Hematopoietic multipotent progenitor cell treated with erythropoietin and hydrocortisone succinate and interleukin-3 and kit ligand, for 15 days (in vitro differentiated cells): ENCODE data around the gene ARRDC5.
"Not testable (repeated sequence)": the region's sequence is repeated elsewhere in the genome, so short reads cannot be mapped to it uniquely, and the experiment has no call there.

Source experiments
- DNase-seq: peaks from one replicate; pipeline ENCODE4 v3.0.0-alpha.2; 2015; ENCODE audit warnings: low spot score

The ARRDC5 gene

DNA sequence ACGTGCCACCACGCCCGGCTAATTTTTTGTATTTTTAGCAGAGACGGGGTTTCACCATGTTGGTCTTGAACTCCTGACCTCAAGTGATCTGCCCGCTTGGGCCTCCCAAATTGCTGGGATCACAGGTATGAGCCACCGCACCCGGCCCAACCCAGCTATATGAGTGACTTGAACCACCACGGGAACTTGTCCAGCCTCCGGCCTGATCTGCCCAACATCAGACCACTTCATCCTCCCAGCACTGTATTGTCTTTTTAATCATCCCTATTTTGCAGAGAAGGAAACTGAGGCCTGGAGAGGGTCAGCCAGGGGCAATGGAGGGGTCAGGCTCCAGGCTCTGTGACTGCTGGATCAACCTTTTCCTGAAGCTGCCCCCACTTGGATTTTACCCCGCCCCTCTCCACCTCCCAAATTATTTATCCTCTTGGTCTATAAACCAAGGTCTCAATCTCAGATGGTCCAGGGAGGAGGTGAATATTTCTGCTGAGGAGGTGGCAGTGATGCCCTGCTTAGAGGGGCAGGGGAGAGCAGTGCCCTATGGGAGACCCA lies 34.3 kb downstream of the ARRDC5 start:
- DNase-seq: no peak

DNA sequence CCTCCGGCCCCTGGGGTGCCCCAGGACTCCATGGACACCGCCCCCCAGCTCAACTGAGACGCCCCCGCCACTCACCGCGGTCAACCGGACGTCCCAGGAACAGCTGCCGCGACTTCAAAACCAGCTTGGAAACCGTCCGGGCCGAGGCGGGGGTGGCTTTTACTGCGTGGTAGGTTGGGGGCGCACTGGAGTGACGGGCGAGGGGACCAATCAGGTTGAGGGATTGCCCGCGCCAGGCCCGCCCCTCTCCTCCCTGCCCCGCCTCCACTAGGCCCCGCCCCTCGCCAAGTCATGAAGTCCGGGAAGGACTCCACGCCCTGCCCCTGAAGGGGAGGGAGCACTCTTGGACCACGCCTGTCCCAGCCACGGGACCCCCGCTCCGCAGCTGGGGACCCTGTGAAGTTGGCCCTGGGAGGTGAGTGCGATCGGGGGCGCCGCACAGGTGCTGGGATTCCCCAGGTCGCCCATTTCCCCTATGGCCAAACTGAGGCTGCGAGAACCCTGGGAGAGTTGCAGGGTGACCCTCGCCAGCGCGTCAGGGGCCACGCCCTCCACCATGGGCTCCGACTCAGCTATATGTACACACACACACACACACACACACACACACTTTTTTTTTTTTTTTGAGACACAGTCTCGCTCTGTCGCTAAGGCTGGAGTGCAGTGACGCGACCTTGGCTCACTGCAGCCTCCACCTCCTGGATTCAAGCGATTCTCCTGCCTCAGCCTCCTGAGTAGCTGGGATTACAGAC lies 35.0 kb downstream of the ARRDC5 start, which contains the start of gene PLIN3:
Gene PLIN3, minus strand, starts transcription at position 134 of the 752 bp plus-strand sequence. CDS start 6,273 bp downstream, outside the sequence.
- DNase-seq: peak; percentile 84

DNA sequence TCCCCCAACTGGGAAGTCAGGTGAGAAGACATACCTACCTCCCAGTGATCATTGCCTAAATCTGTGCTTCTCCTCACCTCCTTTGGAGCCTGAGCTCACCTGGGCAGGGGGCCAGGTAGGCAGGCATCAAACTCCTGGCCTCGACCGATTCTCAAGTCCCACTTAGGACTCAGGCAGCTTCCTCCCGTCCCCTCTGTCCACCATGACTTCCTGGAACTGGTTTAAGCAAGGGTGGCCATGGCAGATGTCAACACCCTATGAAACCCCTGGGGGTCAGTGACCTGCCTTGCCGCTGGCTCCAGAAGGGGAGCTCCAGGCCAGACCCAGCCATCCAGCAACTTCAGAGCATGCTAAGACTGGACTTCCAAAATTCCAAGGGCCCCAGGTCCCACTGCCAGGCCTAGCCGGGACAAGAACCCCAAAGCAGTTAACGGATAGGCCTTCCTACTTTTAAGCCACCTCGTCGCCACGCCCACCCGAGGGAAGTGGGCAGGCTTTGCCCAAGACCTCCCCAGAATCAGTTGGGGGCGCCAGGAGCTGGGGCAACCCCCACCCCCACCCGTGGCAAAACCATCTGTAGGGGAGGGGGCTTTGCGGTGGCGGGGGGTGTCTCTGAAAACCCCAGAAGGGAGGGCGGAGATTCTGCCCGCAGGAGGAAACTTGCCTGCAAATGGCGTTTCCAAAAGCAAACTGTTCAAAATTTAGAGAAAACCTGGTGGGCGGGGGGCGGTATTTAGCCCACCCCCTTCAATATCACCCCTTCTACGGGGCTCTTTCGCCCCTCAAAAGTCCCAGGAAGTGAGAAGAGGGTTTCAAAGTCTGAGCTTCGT lies 35.9 kb downstream of the ARRDC5 start:
- peak; percentile 24 for DNase-seq

DNA sequence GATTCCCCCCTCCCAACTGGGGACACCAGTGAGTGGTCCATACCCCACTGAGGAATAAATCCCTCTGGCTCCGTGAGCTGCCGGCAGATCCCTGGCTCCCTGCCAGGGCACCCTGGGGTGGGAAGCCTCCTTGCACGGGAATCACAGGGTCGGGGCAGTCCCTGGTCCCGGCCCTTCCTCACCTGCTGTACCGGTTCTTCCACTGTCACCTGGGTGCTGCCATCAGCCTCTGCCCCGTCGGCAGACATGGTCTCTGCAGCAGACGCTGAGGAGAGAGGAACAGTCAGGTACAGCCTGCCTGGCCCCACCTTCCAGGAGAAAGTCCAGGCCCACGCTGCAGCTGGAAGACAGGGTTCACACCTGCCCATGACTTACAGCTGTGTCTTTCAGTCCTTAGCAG lies 41.5 kb downstream of the ARRDC5 start:
- no peak for DNase-seq

DNA sequence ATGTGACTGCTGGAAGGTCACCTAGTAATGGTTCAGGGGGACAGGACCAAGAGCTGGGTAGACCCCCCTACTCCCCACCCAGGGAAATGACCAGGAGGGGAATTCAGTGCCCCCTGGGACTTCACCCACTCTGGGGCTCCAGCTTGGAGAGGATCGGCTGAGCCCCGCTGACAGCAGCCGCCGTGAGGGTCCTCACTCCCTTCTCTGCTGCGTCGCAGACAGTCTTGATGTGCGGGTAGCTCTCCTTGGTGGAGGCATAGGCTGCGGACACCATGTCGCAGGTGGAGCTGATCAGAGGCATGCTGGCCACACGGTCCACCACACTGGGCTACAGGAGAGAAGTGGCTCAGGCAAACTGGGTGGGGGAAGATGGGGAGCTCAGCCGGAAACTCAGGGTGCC lies 43.0 kb downstream of the ARRDC5 start:
- no peak for DNase-seq

DNA sequence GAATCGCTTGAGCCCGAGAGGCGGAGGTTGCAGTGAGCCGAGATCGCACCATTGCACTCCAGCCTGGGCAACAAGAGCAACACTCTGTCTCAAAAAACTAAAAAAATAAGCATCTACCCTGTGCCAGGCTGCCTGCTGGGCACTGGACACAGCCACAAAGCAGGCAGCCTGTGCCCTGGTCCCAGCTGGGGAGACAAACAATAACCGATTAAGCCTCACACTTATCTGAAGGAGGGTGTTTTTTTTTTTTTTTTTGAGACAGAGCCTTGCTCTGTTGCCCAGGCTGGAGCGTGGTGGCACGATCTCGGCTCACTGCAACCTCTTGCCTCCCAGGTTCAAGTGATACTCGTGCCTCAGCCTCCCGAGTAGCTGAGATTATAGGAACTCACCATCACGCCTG lies 46.2 kb downstream of the ARRDC5 start:
- not testable (repeated sequence) for DNase-seq

DNA sequence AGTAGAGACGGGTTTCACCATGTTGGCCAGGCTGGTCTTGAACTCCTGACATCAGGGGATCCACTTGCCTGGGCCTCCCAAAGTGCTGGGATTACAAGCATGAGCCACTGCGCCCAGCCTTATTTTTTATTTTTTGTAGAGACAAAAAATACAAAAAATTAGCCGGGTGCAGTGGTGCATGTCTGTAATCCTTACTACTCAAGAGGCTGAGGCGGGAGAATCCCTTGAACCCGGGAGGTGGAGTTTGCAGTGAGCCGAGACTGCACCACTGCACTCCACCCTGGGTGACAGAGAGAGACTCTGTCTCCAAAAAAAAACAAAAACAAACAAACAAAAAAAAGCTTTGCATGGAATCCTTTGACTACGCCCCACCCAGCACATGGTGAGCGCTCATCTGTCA lies 49.2 kb downstream of the ARRDC5 start:
- not testable (repeated sequence) for DNase-seq

DNA sequence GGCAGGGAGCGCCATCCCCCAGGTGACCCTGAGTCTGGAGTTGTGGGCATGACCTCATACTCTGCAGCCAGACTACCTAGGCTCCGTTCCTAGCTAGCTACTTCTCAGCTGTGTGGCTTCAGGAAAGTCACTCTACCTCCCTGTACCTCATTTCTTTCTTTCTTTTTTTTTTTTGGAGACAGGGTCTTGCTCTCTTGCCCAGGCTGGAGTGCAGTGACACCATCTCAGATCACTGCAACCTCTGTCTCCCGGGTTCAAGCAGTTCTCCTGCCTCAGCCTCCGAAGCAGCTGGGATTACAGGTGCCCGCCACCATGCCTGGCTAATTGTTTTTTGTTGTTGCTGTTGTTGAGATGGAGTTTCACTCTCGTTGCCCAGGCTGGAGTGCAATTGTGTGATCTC lies 50.2 kb downstream of the ARRDC5 start:
- no peak for DNase-seq

DNA sequence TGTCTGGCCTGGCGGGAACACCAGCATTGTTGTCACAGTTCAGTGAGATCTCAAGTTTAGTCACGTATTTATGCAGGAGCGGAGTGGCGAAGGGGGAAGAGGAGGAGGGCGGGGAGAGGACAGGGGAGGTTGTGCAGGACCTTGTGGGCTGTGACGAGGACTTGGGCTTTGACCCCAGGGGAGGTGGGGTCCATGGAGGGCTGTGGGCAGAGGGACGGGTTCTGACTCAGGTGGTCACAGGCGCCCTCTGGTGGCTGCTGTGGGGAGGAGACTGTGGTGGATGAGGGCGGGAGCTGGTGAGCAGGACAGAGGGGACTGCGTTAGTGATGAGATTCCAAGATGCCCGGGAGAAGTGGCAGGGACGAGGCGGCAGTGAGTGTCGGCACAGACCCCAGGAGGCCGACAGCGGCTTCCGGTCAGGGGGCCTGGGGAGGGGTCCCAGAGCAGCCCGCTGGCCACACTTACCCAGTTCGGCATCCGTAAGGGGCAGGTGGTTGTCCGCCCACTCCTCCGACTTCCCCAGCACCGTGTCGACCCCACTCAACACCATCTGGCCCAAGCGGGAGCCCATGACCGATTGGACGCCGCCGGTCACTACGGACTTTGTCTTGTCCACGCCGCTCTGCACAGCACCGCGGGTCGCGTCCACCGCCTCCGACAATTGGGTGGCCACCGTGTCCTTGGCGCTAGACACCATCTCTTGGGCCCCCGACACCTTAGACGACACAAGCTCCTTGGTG lies 51.0 kb downstream of the ARRDC5 start:
- DNase-seq: peak; percentile 68

DNA sequence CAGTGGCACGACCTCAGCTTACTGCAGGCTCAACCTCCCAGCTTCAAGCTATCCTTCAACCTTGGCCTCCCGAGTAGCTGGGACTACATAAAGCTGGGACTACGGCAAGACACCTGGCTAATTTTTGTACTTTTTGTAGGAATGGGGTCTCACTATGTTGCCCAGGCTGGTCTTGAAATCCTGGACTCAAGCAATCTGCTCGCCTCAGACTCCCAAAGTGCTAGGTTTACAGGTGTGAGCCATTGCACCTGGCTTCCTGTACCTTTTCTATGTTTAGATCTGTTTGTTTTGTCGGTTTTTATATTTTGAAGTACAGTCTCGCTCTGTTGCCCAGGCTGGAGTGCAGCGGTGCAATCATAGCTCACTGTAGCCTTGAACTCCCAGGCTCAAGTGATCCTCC lies 53.7 kb downstream of the ARRDC5 start:
- DNase-seq: no peak

DNA sequence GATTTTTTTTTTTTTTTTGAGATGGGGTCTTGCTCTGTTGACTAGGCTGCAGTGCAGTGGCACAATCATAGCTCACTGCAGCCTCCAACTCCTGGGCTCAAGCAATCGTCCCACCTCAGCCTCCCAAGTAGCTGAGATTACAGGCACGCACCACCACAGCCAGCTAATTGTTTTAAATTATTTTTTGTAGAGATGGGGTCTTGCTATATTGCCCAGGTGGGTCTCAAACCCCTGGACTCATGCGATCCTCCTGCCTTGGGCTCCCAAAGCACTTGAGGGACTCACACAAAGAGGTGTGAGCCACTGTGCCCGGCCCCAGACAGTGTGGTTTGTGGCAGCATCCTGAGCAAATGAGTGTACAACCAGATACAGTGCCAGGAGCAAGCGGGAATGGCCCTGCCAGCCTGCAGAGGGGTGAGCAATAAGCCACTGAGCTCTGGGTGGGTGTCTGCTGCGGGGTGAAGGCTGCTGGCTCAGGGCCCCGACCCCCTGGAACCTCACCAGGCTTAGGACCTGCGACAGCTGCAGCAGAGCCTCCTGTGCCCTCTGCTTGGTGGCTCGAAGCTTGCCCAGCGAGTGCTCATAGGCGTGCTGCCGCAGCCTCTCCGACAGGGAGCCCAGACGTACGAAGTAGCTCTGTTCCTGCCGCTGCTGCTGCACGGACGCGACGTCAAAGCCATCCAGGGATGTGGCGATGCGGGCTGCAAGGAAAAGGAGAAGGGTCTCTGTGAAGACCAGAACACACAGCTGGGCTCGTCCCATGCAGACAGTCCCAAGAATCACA lies 55.3 kb downstream of the ARRDC5 start:
- DNase-seq: no peak

DNA sequence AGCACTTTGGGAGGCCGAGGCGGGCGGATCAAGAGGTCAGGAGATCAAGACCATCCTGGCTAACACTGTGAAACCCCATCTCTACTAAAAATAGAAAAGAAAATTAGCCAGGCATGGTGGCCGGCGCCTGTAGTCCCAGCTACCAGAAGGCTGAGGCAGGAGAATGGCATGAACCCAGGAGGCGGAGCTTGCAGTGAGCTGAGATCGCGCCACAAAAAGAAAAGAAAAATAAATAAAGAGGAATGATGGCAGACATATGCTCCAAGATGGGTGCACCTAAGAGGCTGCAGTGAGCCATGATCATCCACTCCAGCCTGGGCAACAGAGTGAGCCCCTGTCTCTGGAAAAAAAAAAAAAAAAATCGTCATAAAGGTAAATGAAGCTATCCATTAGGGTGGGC lies 56.7 kb downstream of the ARRDC5 start:
- DNase-seq: not testable (repeated sequence)

DNA sequence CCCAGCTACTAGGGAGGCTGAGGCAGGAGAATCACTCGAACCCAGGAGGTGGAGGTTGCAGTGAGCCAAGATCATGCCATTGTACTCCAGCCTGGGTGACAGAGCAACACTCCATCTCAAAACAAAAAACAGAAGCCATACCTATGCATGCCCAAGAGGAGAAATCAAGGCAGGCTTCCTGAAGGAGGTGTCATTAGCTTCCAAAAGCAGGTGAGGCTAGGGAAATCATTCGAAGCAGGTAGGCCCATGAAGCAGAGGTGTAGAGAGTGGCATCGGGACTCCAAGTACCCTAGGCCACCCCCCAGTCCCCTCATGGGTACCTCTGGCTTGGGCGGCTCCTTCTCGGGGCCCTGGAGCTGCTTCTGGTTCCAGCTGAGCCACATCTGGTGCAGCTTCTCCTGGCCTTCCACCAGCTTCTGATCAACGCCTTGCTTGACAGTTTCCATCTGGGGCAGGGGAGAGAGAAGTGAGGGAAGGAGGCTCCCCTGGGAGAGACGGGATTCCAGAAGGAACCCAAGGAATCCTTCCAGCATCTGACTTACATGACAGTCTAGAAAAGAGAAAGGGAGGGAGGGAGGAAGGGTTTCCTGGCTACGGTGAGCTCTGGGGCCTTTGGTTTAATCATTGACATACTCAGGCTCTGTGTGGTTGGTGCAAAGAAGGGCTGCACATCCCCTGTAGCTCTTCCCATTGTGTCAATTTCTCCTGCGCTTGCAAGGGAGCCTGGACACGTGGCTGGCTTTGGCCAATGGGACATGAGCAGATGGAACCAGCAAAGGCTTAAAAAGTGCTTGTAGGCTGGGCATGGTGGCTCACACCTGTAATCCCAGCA lies 58.1 kb downstream of the ARRDC5 start:
- no peak for DNase-seq

DNA sequence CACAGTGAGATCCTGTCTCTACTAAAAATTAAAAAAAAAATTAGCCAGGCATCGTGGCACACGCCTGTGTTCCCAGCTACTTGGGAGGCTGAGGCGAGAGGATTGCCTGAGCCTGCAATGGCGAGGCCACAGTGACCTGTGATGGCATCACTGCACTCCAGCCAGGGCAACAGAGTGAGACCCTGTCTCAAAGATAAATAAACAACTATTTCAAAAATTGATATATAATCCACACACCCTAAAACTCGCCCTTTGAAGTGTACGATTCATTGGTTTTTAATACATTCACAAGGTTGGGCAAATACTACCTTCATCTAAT lies 59.1 kb downstream of the ARRDC5 start:
- DNase-seq: no peak
